H1 (cell line): ENCODE data around the gene PML.
"Not testable (repeated sequence)": the region's sequence is repeated elsewhere in the genome, so short reads cannot be mapped to it uniquely, and the experiment has no call there.

Experiments
- BACH1 ChIP-seq: IDR thresholded peaks from 2 replicates; pipeline ENCODE4 v1.6.1; 2012; ENCODE audit warnings: low read length, improper control_type of control experiment
- CTCF ChIP-seq, 3 experiments: IDR thresholded peaks; 1 replicate in 2 of 3; 2 replicates in 1 of 3; pipeline versions ENCODE4 v1.5.1 to v1.6.1; 2011; ENCODE audit warnings: low read length in 3 of 3, mild to moderate bottlenecking in 3 of 3, inconsistent platforms in 2 of 3, low read depth in 1 of 3, moderate library complexity in 1 of 3; ENCODE audit not compliant: insufficient read depth in 1 of 3; ENCODE audit errors: control extremely low read depth in 1 of 3
- GABPA ChIP-seq: IDR thresholded peaks from 2 replicates; pipeline ENCODE4 v1.6.1; 2011; ENCODE audit warnings: mild to moderate bottlenecking, low read length, moderate library complexity, borderline replicate concordance; ENCODE audit not compliant: insufficient read depth
- POLR2A ChIP-seq, 2 experiments: IDR thresholded peaks; 1 replicate in 1 of 2; 2 replicates in 1 of 2; pipeline ENCODE4 v1.6.1; 2011; ENCODE audit warnings: low read depth in 2 of 2, low read length in 2 of 2, mild to moderate bottlenecking in 2 of 2; ENCODE audit errors: control extremely low read depth in 1 of 2
- RNF2 ChIP-seq: fragments of 200-900, 300-1000 bp; sonication (generic); IDR thresholded peaks from 2 replicates; pipeline ENCODE4 v1.7.1; 2016; ENCODE audit warnings: borderline replicate concordance, low read depth, mild to moderate bottlenecking, antibody characterized with exemption, low read length; ENCODE audit not compliant: poor library complexity, severe bottlenecking; ENCODE audit errors: missing control alignments
- SRF ChIP-seq: IDR thresholded peaks from 2 replicates; pipeline ENCODE4 v1.6.1; 2011; ENCODE audit warnings: mild to moderate bottlenecking, low read depth, low read length, moderate library complexity
- TAF1 ChIP-seq: IDR thresholded peaks from 2 replicates; pipeline ENCODE4 v1.6.1; 2011; ENCODE audit warnings: mild to moderate bottlenecking, low read depth, low read length
- ZNF274 ChIP-seq: IDR thresholded peaks from 2 replicates; pipeline ENCODE4 v1.7.0; 2012; ENCODE audit warnings: low read length, borderline replicate concordance; ENCODE audit errors: extremely low read depth
- TF ChIP-seq, protein P1 (sequence below): IDR thresholded peaks from 2 replicates; pipeline ENCODE4 v1.6.1; 2011; ENCODE audit warnings: low read depth, mild to moderate bottlenecking, low read length; ENCODE audit not compliant: insufficient read depth
- TF ChIP-seq, protein P2 (sequence below): IDR thresholded peaks from 2 replicates; pipeline ENCODE4 v1.6.1; 2012; ENCODE audit warnings: low read length, inconsistent platforms

- not testable (repeated sequence) for TF ChIP-seq GABPA; TAF1; ZNF274; SRF; POLR2A (IDR thresholded peaks at IDR 0.05; ENCODE audit: control extremely low read depth in 1 of 2, low read depth in 2 of 2, low read length in 2 of 2); BACH1; RNF2
- TF ChIP-seq, protein P1, sequence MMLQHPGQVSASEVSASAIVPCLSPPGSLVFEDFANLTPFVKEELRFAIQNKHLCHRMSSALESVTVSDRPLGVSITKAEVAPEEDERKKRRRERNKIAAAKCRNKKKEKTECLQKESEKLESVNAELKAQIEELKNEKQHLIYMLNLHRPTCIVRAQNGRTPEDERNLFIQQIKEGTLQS = not testable (repeated sequence)
- TF ChIP-seq CTCF (IDR thresholded peaks at IDR 0.05; ENCODE audit: control extremely low read depth in 1 of 3, insufficient read depth in 1 of 3, low read depth in 1 of 3, low read length in 3 of 3) = peak in 2 of 3 experiments; percentile 21 to 25; a peak in 2 of 4 replicates
- TF ChIP-seq, protein P2, sequence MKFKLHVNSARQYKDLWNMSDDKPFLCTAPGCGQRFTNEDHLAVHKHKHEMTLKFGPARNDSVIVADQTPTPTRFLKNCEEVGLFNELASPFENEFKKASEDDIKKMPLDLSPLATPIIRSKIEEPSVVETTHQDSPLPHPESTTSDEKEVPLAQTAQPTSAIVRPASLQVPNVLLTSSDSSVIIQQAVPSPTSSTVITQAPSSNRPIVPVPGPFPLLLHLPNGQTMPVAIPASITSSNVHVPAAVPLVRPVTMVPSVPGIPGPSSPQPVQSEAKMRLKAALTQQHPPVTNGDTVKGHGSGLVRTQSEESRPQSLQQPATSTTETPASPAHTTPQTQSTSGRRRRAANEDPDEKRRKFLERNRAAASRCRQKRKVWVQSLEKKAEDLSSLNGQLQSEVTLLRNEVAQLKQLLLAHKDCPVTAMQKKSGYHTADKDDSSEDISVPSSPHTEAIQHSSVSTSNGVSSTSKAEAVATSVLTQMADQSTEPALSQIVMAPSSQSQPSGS = not testable (repeated sequence)
These were observed 78.3 kb downstream of the PML start for GRCh38 chr15:74072614-74073337.
